Neural crest cell (in vitro differentiated cells): ENCODE results near the gene NCAPD3. TPM values are rescaled to one million over a fixed set of nuclear protein-coding genes. Genes with fewer than 3 reads are reported as not detected.

Source experiments
- DNase-seq: peaks from one replicate; pipeline ENCODE4 v3.0.0; 2021; ENCODE audit warnings: low read depth, mixed read lengths, low spot score
- H3K27ac Mint-ChIP-seq: one replicate; pipeline ENCODE4 v1.8.0; 2021; ENCODE audit warnings: mild to moderate bottlenecking, mixed read lengths; ENCODE audit not compliant: unreplicated experiment
- H3K27me3 Mint-ChIP-seq: 2 replicates; pipeline ENCODE4 v1.8.0; 2021; ENCODE audit warnings: low read depth, mild to moderate bottlenecking, mixed read lengths
- H3K36me3 Mint-ChIP-seq: 2 replicates; pipeline ENCODE4 v1.8.0; 2021; ENCODE audit warnings: low read depth, mild to moderate bottlenecking, mixed read lengths
- H3K4me1 Mint-ChIP-seq: 2 replicates; pipeline ENCODE4 v1.8.0; 2021; ENCODE audit warnings: mixed read lengths
- H3K4me3 Mint-ChIP-seq: one replicate; pipeline ENCODE4 v1.8.0; 2021; ENCODE audit warnings: mild to moderate bottlenecking, mixed read lengths
- H3K9me3 Mint-ChIP-seq: 2 replicates; pipeline ENCODE4 v1.8.0; 2021; ENCODE audit warnings: mixed read lengths
- total RNA-seq: library from RNA; stranded (reverse); gene quantifications from 2 replicates; pipeline ENCODE4 v1.2.1, GENCODE V29; 2021
- TF ChIP-seq, protein P1 (sequence below): fragments of 200-600 bp; sonication (generic); conservative IDR thresholded peaks from 2 replicates; pipeline ENCODE4 v1.5.0; 2021; ENCODE audit warnings: antibody characterized with exemption, mild to moderate bottlenecking

Gene NCAPD3
- total RNA-seq, 1 donor from 2014 or later: 53.8 TPM

DNA sequence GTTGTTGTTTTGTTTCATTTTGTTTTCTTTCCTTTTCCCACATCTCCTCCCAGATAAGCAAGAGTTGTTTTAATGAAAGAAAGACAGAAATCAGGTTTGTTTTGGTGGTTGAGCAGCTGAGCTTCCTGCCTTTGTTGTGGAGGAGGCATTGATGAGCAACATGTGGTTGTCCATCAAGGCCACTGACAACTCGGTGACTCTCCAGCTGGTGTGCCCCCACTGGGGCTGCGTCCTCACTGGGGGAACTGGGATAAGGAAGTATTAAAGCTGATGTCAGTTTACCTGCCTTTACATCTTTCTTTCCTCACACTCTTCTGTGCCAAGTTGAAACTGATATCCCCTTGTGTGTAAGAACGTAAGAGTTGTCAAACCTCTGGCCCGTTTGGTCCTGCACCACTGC is 6.6 kb upstream of the NCAPD3 start:
- Mint-ChIP-seq H3K9me3 (no peaks in the 10 kb centered on the region), H3K27ac (no peak overlapping the region), H3K4me3 (no peak overlapping the region), H3K4me1 (peaks cover 38% of the 10 kb centered on the region), H3K27me3 (no peaks in the 10 kb centered on the region), H3K36me3 (peaks cover 3% of the 10 kb centered on the region)
- TF ChIP-seq, protein P1, sequence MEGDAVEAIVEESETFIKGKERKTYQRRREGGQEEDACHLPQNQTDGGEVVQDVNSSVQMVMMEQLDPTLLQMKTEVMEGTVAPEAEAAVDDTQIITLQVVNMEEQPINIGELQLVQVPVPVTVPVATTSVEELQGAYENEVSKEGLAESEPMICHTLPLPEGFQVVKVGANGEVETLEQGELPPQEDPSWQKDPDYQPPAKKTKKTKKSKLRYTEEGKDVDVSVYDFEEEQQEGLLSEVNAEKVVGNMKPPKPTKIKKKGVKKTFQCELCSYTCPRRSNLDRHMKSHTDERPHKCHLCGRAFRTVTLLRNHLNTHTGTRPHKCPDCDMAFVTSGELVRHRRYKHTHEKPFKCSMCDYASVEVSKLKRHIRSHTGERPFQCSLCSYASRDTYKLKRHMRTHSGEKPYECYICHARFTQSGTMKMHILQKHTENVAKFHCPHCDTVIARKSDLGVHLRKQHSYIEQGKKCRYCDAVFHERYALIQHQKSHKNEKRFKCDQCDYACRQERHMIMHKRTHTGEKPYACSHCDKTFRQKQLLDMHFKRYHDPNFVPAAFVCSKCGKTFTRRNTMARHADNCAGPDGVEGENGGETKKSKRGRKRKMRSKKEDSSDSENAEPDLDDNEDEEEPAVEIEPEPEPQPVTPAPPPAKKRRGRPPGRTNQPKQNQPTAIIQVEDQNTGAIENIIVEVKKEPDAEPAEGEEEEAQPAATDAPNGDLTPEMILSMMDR: no peak
- no peak for DNase-seq

GRCh38 chr11:134229126-134229790 is 5.5 kb upstream of the NCAPD3 start:
- H3K4me3 Mint-ChIP-seq: peak overlapping the region; percentile 38
- TF ChIP-seq, protein P1: no peak
- H3K9me3 Mint-ChIP-seq: no peaks in the 10 kb centered on the region
- no peak for DNase-seq
- no peaks in the 10 kb centered on the region for H3K36me3 Mint-ChIP-seq
- no peak overlapping the region for H3K27ac Mint-ChIP-seq
- no peaks in the 10 kb centered on the region for H3K27me3 Mint-ChIP-seq
- H3K4me1 Mint-ChIP-seq: peaks cover 38% of the 10 kb centered on the region

GRCh38 chr11:134228625-134229024 is 4.9 kb upstream of the NCAPD3 start:
- H3K36me3 Mint-ChIP-seq: no peaks in the 10 kb centered on the region
- H3K27me3 Mint-ChIP-seq: peaks cover 3% of the 10 kb centered on the region
- no peak overlapping the region for H3K27ac Mint-ChIP-seq

GRCh38 chr11:134226806-134227325 is 3.1 kb upstream of the NCAPD3 start:
- Mint-ChIP-seq H3K9me3 (no peaks in the 10 kb centered on the region), H3K27ac (no peak overlapping the region), H3K4me3 (peak overlapping the region; percentile 96), H3K4me1 (peaks cover 57% of the 10 kb centered on the region), H3K27me3 (peaks cover 3% of the 10 kb centered on the region), H3K36me3 (no peaks in the 10 kb centered on the region)
- TF ChIP-seq, protein P1: no peak
- no peak for DNase-seq

More at GRCh38 chr11:134228625-134229024, 4.9 kb upstream of the NCAPD3 start:
- TF ChIP-seq, protein P1: no peak
- no peak for DNase-seq
- Mint-ChIP-seq H3K4me3 (no peak overlapping the region), H3K9me3 (no peaks in the 10 kb centered on the region), H3K4me1 (peaks cover 41% of the 10 kb centered on the region)

DNA sequence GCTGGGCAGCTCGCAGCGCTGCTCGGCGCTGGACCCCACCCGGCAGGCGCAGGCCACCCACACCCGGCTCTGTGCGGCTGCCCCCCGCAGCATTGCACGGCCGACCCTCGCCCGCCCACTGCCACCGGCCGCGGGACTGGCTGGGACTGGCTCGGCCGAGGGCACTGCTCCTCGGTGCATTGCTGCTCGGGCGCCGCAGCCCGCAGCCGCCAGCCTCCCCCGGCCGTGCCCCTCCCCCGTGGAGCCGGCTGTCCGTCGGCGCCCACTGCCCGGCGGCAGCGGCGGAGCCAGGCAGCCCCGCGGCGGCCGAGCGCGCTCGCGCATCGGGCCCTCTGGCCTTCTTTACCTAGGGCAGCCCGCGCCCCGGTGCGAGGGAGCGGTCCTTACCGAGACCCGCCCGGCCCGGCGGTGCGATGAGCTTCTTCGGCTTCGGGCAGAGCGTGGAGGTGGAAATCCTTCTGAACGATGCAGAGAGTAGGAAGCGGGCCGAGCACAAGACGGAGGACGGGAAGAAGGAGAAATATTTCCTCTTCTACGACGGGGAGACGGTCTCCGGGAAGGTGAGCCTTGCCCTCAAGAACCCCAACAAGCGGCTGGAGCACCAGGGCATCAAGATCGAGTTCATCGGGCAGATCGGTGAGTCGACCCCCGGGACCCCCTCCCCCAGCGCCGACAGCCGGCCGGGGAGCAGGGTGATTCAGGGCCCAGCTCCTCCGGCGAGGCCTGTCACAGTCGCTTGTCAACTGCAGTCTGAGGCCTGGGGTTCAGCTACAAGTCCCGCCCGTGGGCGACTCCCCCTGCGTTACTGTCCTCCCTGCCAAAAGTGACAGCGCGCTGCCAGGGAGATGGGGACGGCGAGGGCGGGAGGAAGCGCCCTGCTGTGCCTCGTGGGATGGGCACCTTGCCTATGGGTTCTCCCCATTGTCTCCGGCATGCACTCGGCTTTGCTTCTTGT is 1.2 kb upstream of the NCAPD3 start:
- H3K4me1 Mint-ChIP-seq: peaks cover 57% of the 10 kb centered on the region
- H3K9me3 Mint-ChIP-seq: no peaks in the 10 kb centered on the region
- DNase-seq: peak; percentile 14
- H3K4me3 Mint-ChIP-seq: peak overlapping the region; percentile 96
- no peaks in the 10 kb centered on the region for H3K36me3 Mint-ChIP-seq
- peaks cover 3% of the 10 kb centered on the region for H3K27me3 Mint-ChIP-seq
- TF ChIP-seq, protein P1: no peak
- H3K27ac Mint-ChIP-seq: peak overlapping the region; percentile 92
